Measurements from ENCODE around the gene NR4A2.

DNA sequence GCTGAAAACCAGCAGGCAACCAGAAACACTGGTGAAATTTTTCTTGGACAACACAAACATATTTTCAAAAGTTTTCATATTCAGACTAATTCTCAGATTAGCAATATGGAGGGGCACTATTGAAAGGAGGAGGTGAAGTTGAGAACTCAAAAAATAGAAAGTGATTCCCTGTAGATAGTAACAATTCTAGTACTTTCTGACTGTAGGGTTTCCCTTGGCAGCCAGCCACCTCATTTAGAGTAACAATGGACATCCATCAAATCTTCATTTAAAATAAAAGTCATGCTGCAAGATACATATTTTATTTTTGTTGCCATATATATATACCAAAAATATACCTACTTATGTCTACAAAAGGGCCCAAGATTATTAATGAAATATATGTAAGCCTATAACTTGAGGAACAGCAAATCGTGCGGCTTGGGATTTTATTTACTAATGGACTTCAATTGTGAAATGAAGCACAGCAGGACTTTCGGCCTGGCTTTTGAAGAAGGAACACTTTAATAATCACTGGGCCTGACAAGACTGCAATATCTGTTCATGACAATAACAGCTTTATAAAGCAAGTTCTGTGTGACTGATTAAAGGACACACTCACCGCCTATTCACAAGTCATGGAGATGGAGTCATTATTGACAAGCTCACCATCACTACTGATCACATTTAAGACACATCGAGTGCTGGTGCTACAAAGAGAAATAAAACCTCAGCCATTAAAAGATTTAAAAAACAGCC lies 6.8 kb upstream of the NR4A2 start:
- TF ChIP-seq, protein P1, sequence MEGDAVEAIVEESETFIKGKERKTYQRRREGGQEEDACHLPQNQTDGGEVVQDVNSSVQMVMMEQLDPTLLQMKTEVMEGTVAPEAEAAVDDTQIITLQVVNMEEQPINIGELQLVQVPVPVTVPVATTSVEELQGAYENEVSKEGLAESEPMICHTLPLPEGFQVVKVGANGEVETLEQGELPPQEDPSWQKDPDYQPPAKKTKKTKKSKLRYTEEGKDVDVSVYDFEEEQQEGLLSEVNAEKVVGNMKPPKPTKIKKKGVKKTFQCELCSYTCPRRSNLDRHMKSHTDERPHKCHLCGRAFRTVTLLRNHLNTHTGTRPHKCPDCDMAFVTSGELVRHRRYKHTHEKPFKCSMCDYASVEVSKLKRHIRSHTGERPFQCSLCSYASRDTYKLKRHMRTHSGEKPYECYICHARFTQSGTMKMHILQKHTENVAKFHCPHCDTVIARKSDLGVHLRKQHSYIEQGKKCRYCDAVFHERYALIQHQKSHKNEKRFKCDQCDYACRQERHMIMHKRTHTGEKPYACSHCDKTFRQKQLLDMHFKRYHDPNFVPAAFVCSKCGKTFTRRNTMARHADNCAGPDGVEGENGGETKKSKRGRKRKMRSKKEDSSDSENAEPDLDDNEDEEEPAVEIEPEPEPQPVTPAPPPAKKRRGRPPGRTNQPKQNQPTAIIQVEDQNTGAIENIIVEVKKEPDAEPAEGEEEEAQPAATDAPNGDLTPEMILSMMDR (IDR thresholded peaks at IDR 0.05) = no peak
- TF ChIP-seq POLR2A (IDR thresholded peaks at IDR 0.05) = no peak
